OCI-LY1 (cell line): ENCODE measurements around the gene NELL1.

ENCODE experiments used
- H2AFZ ChIP-seq: fragments of 200-600 bp; sonication (generic), shearing (Covaris generic); 2 replicates; pipeline ENCODE4 v1.6.0; 2014; ENCODE audit warnings: antibody characterized with exemption, mild to moderate bottlenecking, low read length
- H3F3A ChIP-seq: fragments of 200-600 bp; sonication (generic), shearing (Covaris generic); 2 replicates; pipeline ENCODE4 v1.6.0; 2014; ENCODE audit warnings: mild to moderate bottlenecking, antibody characterized with exemption, low read length, moderate library complexity; ENCODE audit not compliant: insufficient read depth
- H3K27ac ChIP-seq: fragments of 200-600 bp; sonication (generic); 2 replicates; pipeline ENCODE4 v1.5.1; 2014; ENCODE audit warnings: low read length, mixed run types, mild to moderate bottlenecking, low read depth; ENCODE audit not compliant: poor library complexity, severe bottlenecking
- H3K27me3 ChIP-seq: fragments of 200-600 bp; sonication (generic); 2 replicates; pipeline ENCODE4 v1.6.0; 2014; ENCODE audit warnings: antibody characterized with exemption, mild to moderate bottlenecking, low read length, moderate library complexity; ENCODE audit not compliant: insufficient read depth
- H3K36me3 ChIP-seq: fragments of 200-600 bp; sonication (generic); 2 replicates; pipeline ENCODE4 v1.6.1; 2014; ENCODE audit warnings: mild to moderate bottlenecking, antibody characterized with exemption, low read length, moderate library complexity, mixed read lengths; ENCODE audit not compliant: insufficient read depth
- H3K4me1 ChIP-seq: fragments of 200-600 bp; sonication (generic); 2 replicates; pipeline ENCODE4 v1.5.1; 2014; ENCODE audit warnings: mild to moderate bottlenecking, low read length, moderate library complexity; ENCODE audit not compliant: insufficient read depth, severe bottlenecking
- H3K4me2 ChIP-seq: fragments of 200-600 bp; sonication (generic), shearing (Covaris generic); 2 replicates; pipeline ENCODE4 v1.6.1; 2014; ENCODE audit warnings: low read length
- H3K4me3 ChIP-seq: fragments of 200-600 bp; sonication (generic); 2 replicates; pipeline ENCODE4 v1.5.1; 2014; ENCODE audit warnings: low read length, low read depth, mild to moderate bottlenecking, mixed read lengths; ENCODE audit not compliant: poor library complexity, severe bottlenecking
- H3K79me2 ChIP-seq: fragments of 200-600 bp; shearing (Covaris generic); 2 replicates; pipeline ENCODE4 v1.6.1; 2016; ENCODE audit warnings: mixed run types, low read length, mixed read lengths; ENCODE audit not compliant: insufficient read depth
- H3K9ac ChIP-seq: fragments of 200-600 bp; sonication (generic), shearing (Covaris generic); 2 replicates; pipeline ENCODE4 v1.6.1; 2014; ENCODE audit warnings: mild to moderate bottlenecking, low read length, mixed read lengths
- H3K9me2 ChIP-seq: fragments of 200-600 bp; sonication (generic), shearing (Covaris generic); 2 replicates; pipeline ENCODE4 v1.6.1; 2014; ENCODE audit warnings: low read depth, mild to moderate bottlenecking, low read length, mixed read lengths
- H3K9me3 ChIP-seq: fragments of 200-600 bp; shearing (Covaris generic); 2 replicates; pipeline ENCODE4 v1.6.1; 2014; ENCODE audit warnings: low read length, mixed read lengths
- H4K20me1 ChIP-seq: fragments of 200-600 bp; sonication (generic), shearing (Covaris generic); 2 replicates; pipeline ENCODE4 v1.6.0; 2016; ENCODE audit warnings: mild to moderate bottlenecking, low read length; ENCODE audit not compliant: insufficient read depth
- CTCF ChIP-seq: fragments of 200-600 bp; sonication (generic), shearing (Covaris generic); IDR thresholded peaks from 2 replicates; pipeline ENCODE4 v1.5.1; 2017; ENCODE audit warnings: mild to moderate bottlenecking, antibody characterized with exemption, low read length, moderate library complexity, mixed read lengths
- EZH2 ChIP-seq: fragments of 200-600 bp; sonication (generic), shearing (Covaris generic); IDR thresholded peaks from 2 replicates; pipeline ENCODE4 v1.8.0; 2017; ENCODE audit warnings: borderline replicate concordance, mixed run types, mild to moderate bottlenecking, antibody characterized with exemption, low read length, moderate library complexity, mixed read lengths

NELL1 gene

GRCh38 chr11:21456186-21456585, 786.8 kb downstream of the NELL1 start:
- Histone ChIP-seq H2AFZ (no peak overlapping the region), H3F3A (no peaks in the 10 kb centered on the region), H3K79me2 (no peaks in the 10 kb centered on the region), H4K20me1 (no peaks in the 10 kb centered on the region), H3K4me2 (no peak overlapping the region), H3K9ac (no peak overlapping the region), H3K4me1 (no peaks in the 10 kb centered on the region), H3K27me3 (no peaks in the 10 kb centered on the region), H3K9me3 (no peaks in the 10 kb centered on the region), H3K36me3 (no peaks in the 10 kb centered on the region), H3K27ac (no peak overlapping the region), H3K9me2 (no peaks in the 10 kb centered on the region), H3K4me3 (no peak overlapping the region)
- TF ChIP-seq EZH2 = no peak
- TF ChIP-seq CTCF = no peak

- H3K9ac ChIP-seq = no peak overlapping the region
- no peaks in the 10 kb centered on the region for H3F3A ChIP-seq
- no peak overlapping the region for H2AFZ ChIP-seq
- H3K4me1 ChIP-seq = no peaks in the 10 kb centered on the region
- H3K4me3 ChIP-seq = no peak overlapping the region
- H3K27ac ChIP-seq = no peak overlapping the region
- H3K27me3 ChIP-seq = no peaks in the 10 kb centered on the region
- H3K9me2 ChIP-seq = no peaks in the 10 kb centered on the region
- no peak overlapping the region for H3K4me2 ChIP-seq
- no peak for TF ChIP-seq CTCF
- no peak for TF ChIP-seq EZH2
- H3K79me2 ChIP-seq = no peaks in the 10 kb centered on the region
- no peaks in the 10 kb centered on the region for H3K9me3 ChIP-seq
- no peaks in the 10 kb centered on the region for H4K20me1 ChIP-seq
- H3K36me3 ChIP-seq = no peaks in the 10 kb centered on the region
These were observed 790.7 kb downstream of the NELL1 start for GRCh38 chr11:21460082-21460481.

- H3K27ac ChIP-seq = no peak overlapping the region
- H3K4me2 ChIP-seq = no peak overlapping the region
- H3K4me1 ChIP-seq = no peaks in the 10 kb centered on the region
- no peaks in the 10 kb centered on the region for H3K9me2 ChIP-seq
- H3K9me3 ChIP-seq = no peaks in the 10 kb centered on the region
- no peak overlapping the region for H2AFZ ChIP-seq
- TF ChIP-seq EZH2 (no peak), CTCF (no peak)
- no peaks in the 10 kb centered on the region for H3K27me3 ChIP-seq
- no peaks in the 10 kb centered on the region for H3K36me3 ChIP-seq
- no peaks in the 10 kb centered on the region for H4K20me1 ChIP-seq
- H3K4me3 ChIP-seq = no peak overlapping the region
- no peak overlapping the region for H3K9ac ChIP-seq
- no peaks in the 10 kb centered on the region for H3K79me2 ChIP-seq
- H3F3A ChIP-seq = no peaks in the 10 kb centered on the region
These were observed 792.3 kb downstream of the NELL1 start for GRCh38 chr11:21461701-21462100.
